ENCODE data around the gene CUX1.
"Not testable (repeated sequence)": the region's sequence is repeated elsewhere in the genome, so short reads cannot be mapped to it uniquely, and the experiment has no call there.

The CUX1 gene

GRCh38 chr7:102198417-102198956, 381.1 kb downstream of the CUX1 start:
- no peak for DNase-seq

GRCh38 chr7:102201576-102201975, 384.1 kb downstream of the CUX1 start:
- DNase-seq: no peak

- no peak for DNase-seq
Observed at GRCh38 chr7:102202556-102202955, 385.1 kb downstream of the CUX1 start.

GRCh38 chr7:102203218-102203617, 385.8 kb downstream of the CUX1 start:
- no peak for DNase-seq

GRCh38 chr7:102204212-102204611, 386.8 kb downstream of the CUX1 start:
- no peak for DNase-seq

- DNase-seq: no peak
Observed at GRCh38 chr7:102205915-102206314, 388.5 kb downstream of the CUX1 start.

GRCh38 chr7:102208826-102209225, 391.4 kb downstream of the CUX1 start:
- no peak for DNase-seq

- DNase-seq: no peak
Observed at GRCh38 chr7:102210787-102211186, 393.4 kb downstream of the CUX1 start.

GRCh38 chr7:102211590-102212550, 394.4 kb downstream of the CUX1 start:
- DNase-seq: no peak

GRCh38 chr7:102214477-102215072, 397.1 kb downstream of the CUX1 start:
- no peak for DNase-seq

- no peak for DNase-seq
Observed at GRCh38 chr7:102215256-102215655, 397.8 kb downstream of the CUX1 start.

- no peak for DNase-seq
Observed at GRCh38 chr7:102215711-102216110, 398.3 kb downstream of the CUX1 start.

- DNase-seq: no peak
Observed at GRCh38 chr7:102216573-102217314, 399.3 kb downstream of the CUX1 start.

GRCh38 chr7:102220229-102220850, 402.9 kb downstream of the CUX1 start:
- no peak for DNase-seq

- DNase-seq: no peak
Observed at GRCh38 chr7:102220960-102221800, 403.8 kb downstream of the CUX1 start.

- no peak for DNase-seq
Observed at GRCh38 chr7:102221961-102222360, 404.5 kb downstream of the CUX1 start.

GRCh38 chr7:102222445-102222844, 405.0 kb downstream of the CUX1 start:
- DNase-seq: no peak

GRCh38 chr7:102223184-102223583, 405.8 kb downstream of the CUX1 start:
- no peak for DNase-seq

- DNase-seq: no peak
Observed at GRCh38 chr7:102225025-102225424, 407.6 kb downstream of the CUX1 start.

- DNase-seq: no peak
Observed at GRCh38 chr7:102227371-102227770, 409.9 kb downstream of the CUX1 start.

- no peak for DNase-seq
Observed at GRCh38 chr7:102228935-102229334, 411.5 kb downstream of the CUX1 start.

GRCh38 chr7:102230162-102230561, 412.7 kb downstream of the CUX1 start:
- not testable (repeated sequence) for DNase-seq

All from activated CD4-positive, alpha-beta T cell treated with anti-CD3 and anti-CD28 coated beads, Interleukin-10, Interleukin-2, amounts not matched to agents 100 ng/mL and 50 ng/mL, durations not matched to agents 16 hours and 8 hours (primary cell).